HG03280 (cell line): ENCODE results near the gene CD7.

Experiments
- ATAC-seq: cut with Tn5 transposase; IDR thresholded peaks from one replicate; pipeline ENCODE4 v1.9.1; 2021; ENCODE audit warnings: mild to moderate bottlenecking, moderate library complexity; ENCODE audit not compliant: unreplicated experiment

CD7 gene

DNA sequence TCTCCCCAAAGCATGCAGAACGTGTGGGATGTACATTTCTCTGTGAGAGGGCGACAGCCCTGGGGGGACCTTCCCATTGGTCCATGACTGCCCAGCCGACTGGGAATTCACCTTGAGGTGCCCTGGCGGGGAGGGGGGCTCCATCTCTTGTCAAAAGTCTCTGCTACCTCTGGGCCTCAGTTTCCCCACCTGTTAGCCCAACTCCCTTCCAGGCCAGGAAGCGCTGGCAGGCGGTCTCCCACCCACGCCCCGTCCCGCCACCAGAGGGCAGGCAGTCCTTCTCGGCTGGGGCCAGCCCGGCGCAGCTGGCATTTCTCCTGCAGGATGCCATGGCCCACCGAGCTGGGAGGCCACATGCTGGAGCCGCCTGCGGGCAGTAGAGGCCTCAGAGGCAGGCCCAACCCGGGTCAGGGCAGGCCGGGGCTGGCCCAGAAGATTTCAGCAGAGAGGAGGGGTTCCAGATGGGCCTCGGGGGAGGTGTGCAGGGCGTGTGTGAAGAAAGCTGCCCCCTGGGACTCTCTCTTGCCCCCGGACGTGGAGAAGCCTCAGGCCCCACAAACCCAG lies 16.6 kb downstream of the CD7 start:
- no peak for ATAC-seq

DNA sequence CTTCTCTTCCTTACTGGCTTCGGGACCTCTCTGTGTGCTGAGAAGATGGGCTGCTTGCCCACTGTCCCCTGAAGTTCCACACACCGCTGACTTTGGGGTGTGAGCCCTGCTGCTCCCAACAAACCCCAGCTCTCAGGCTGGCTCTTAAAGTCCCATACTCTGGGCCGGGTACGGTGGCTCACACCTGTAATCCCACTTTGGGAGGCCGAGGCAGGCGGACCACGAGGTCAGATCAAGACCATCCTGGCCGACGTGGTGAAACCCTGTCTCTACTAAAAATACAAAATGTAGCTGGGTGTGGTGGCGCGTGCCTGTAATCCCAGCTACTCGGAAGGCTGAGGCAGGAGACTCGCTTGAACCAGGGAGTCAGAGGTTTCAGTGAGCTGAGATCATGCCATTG lies 17.2 kb downstream of the CD7 start:
- no peak for ATAC-seq

DNA sequence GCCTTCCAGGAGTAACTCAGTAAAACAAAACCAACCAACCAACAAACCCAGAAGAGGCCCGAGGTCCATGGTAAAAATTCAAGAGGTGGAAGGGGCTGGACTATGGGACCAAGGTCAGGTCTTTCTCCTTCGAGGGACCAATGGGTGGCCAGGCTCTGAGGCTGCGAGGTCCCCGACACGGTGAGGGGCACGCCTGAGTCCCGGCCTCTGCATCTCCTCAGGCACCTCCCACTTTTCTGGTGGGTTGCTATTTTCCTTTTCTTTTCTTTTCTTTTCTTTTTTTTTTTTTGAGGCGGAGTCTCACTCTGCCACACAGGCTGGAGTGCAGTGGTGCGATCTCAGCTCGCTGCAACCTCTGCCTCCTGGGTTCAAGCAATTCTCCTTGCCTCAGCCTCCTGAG lies 18.0 kb downstream of the CD7 start:
- no peak for ATAC-seq

DNA sequence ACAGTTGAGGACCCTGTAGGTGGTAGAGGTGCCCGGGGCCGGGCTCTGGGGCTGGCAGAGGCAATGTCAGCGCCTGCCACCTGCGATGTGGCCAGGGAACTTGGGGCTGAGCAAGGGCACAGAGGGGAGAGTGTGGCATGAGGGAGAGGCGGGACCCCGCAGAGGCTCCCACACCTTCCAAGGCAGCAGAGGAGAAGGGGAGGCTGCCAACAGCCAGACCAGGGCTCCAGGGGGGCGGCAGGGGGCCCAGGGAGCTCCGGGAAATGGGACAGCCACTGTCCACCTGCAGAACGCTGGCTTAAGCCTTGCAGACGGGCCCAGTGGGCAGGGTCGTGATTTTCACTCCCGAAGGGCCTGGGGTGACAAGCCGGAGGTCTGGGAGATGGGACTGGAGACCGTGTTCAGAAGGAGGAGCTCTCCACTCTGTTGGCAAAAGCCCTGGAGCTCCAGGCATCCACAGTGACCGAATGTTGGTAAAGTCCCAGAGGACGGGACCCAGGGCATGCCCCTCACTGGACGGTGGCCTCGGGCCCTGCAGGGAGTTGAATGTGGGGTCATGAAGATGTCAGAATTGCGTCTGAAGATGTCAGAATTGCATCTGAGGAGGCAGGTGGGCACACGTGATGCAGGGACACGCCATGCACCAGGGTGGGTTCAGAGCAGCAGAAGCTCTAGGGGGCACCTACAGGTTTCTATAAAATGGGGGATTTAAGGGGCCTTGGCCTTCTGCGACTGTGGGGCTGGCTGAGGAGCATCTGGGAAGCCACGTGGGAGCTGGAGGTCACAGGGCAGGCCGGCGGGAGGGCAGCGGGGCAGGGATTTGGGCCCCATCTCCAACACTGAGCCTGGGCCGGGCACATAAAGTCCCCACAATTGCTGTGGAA lies 18.6 kb downstream of the CD7 start:
- ATAC-seq = no peak

DNA sequence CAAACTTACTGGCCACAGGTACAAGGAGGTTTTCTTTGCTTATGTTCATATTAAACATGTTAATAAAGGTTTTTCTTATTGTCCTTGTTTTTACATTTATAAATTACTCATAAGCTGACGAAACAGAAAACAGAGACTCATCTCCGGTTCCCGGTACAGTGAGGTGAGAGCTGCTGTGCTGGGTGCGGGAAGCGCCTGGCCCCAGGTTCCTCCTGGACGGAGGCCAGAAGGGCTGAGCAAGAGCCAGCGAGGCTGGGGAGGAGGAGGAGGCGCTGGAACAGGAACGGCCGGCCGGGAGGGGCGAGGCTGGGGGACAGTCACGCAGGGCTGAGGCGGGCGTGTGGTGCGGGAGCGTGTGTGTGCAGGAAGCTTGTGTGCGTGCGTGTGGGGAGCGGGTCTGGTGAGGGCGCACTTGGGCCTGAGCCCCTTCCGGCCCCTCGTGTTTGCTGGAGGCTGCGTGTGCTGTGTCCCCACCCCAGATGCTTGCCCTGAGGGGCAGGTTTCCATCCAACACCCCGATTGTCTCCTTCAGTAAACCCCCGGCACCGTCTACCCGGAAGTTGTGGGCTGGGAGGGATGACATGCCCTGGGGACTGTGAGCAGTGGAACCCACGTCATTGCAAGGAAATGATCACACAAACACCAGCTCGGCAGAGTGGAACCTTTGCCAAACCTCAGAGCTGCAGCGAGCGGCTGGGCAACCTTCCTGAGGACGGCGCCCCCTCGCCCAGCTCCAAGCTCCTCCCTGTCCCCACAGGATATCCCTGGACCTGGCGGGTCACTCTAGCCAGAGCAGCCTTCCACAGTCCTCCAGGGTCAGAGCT lies 19.5 kb downstream of the CD7 start:
- peak; percentile 44 for ATAC-seq

DNA sequence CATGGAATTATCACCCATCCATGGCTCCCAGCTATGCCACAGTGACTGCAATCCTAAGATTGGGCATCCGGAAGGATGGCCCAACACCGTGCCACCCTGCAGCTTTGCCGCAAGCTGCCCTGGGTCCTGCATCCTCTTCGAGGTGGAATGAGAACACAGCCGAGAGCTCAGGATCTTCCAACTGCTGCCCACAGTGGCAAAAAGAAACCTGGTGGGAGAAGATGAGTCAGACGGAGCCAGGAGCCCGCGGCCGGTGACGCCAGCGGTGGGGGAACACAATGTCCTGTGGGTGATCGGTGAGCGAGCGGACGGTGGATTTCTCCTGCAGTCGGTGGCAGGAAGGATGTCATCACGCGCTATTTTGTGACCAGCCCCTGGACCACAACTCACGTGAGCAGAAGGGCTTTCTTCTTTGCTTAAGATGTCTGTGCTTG lies 20.1 kb downstream of the CD7 start:
- ATAC-seq = no peak

DNA sequence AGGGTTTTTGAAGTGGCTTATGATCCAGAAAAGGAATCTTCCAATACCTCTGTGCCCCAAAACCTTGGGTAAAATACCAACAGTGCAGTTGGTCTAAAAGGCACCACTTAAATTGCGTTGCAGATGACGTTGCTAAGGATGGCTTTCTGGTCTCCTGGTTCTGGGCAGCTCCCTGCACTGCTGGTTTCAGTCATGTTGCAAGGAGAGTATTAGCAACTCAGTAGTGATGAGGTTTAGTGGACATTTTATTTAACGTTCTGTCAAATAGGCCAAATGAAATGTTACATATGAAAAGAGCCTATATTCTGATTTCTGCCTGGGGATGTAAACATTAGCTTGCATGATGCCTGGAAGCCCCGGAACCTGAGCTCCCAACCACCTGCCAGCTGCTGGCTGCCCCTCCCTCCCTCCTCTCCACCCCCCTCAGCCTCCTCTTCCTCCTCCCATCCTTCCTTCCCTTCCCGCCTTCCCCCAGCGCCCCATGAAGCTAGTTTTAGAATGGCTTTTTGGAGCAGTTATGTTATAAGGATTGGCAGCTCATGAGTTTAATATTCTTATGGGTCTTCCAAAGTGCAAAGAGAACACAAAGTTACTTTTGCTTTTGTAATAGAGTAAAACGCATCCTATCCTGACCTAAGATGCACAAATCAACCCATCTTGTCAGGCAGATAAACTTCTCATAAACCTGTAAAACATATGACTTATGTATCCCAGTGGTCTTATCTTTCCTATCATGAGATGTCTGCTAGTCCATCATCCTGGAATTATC lies 20.7 kb downstream of the CD7 start:
- no peak for ATAC-seq

DNA sequence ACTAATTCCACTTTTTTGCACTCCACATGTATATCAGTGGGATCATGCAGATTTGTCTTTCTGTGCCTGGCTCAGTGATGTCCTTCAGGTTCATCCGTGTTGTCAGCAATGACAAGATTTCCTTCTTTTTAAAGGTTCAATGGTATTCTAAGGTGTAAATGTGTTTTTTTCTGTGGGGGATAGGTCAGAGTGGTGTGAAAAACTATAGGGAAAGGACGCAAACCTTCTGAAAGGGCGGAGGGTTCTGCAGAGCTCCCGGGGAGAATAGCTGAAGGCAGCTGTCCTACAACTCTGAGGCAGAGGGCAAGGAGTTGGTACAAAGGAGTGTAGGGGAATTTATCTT lies 22.0 kb downstream of the CD7 start:
- ATAC-seq = no peak

DNA sequence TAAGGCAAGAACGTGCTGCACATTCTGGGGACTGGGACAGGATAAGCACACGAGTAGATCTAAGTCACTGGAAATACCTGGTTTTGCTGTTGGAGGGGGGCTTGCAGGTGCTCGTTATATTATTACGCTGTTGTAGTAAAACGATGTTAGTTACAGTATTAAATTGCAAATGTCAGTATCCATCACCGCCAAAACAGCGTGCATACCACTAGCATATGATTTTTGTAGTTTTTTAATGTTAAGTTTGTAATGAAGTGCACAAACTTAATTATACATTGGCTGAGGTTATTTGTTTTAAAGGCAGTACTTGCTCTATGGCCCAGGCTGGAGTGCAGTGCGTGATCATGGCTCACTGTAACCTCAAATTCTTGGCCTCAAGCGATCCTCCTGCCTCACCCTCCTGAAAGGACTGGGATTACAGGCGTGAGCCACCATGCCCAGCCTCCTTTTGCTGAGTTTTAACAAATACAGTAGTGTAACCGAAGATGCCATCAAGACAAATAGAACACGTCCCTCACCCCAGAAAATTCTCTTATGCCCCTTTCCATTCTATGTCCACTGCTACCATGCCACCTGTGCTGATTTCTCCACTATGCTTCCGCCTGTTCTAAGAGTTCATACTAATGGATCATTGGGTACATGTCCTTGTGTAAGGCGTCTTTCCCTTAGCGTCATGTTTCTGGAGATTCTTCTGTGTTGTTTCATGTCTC lies 23.2 kb downstream of the CD7 start:
- ATAC-seq = no peak

DNA sequence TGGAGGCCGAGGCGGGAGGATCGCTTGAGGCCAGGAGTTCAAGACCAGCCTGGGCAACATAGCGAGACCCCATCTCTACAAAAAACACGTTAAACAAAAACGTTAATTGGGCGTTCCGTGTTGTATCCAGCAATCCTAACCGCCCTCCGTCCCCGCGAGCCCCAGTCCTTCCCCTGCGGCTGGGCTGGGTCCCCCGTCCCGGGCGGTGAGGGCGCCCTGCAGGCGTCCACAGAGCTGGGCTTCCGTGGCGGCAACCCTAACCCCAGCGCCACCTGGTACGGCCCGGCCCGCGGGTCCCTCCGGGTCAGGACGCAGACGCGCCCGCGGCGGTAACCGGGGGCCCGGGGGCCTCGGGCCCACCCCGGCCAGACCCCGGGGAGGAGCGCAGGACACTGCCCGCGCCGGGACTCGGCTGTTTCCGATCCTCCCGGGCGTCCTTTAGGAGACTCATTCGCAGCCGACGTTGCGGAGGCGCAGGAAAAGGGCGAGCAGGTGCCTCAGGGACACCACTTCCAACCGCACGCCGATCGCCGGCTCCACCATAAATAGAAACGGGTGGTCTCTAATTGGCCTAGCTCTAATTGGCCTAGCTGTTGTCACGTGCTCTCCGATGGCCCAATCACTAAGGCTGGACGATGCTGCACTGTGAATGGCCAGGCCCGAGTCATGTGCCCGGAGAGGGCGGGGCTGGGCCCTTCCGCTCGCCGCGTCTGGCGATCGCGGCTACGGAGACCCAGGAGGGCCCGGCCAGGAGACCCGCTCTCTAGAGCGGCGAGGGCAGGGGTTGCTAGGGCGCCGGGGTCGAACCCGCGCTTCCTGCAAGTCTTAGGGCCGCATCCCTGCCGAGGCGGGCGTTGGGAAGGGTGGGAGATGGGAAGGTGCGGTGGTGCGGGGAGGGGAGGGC lies 24.9 kb downstream of the CD7 start:
- ATAC-seq = peak; percentile 98

DNA sequence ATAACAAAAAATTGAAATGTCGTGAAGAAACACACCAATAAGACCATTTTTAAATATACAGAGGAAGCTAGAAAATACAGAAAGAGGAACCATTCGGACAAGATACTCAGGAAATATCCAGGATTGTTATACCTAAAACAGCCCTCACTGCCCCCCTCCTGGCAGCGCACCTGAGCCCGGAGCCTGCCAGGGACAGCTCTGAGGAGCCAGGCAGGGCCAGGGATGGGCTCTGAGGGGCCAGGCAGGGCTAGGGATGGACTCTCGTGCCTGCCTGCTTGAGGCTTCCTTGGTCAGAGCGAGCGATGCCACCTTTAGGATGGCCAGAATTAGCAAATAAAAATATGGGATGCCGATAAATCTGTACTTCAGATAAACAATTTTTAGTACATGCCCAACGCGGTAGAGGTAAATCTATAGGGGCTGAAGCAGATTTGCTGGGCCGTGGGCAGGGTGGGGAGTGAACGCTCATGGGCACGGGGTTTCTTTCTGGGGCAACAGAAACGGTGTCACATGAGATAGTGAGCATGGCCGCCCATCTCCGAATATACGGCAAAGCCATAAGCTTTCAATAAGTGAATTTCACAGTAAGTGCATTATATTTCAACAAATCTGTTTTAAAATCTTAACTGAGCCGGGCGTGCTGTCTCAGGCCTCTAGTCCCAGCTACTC lies 25.7 kb downstream of the CD7 start:
- no peak for ATAC-seq

DNA sequence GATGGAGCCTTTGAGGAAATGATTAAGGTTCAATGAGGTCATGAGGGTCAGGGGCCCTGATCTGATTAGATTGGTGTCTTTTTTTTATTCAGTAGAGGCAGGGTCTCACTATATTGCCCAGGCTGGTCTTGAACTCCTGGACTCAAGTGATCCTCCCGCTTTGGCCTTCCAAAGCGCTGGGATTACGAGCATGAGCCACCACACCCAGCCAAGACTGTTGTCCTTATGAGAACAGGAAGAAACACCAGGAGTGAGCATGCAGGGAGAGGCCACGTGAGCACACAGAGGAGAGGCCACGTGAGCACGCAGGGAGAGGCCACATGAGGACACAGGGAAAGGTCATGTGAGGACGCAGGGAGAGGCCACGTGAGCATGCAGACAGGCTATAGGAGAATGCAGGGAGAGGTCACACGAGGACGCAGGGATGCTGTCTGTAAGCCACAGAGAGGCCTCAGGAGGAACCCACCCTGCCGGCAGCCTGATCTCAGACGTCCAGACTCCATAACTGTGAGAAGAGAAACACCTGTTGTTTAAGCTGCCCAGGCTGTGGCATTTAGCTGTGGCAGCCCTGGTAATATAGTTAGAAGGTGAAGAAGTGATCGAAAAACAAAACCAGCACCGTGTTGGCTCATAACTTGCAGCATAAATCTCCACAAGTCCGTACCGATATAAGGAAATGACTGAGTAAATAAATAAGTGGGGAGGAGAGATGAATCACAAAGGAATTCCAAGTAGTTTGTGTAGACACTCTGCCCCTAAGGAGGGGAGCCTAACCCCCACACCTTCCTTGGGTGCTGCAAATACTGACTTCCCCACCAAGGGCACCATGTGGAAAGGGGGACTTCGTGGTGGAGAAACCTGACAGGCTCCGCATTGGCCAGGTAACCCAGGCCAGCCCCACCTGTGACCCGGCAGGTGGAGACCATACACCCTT lies 29.3 kb downstream of the CD7 start:
- ATAC-seq = no peak

DNA sequence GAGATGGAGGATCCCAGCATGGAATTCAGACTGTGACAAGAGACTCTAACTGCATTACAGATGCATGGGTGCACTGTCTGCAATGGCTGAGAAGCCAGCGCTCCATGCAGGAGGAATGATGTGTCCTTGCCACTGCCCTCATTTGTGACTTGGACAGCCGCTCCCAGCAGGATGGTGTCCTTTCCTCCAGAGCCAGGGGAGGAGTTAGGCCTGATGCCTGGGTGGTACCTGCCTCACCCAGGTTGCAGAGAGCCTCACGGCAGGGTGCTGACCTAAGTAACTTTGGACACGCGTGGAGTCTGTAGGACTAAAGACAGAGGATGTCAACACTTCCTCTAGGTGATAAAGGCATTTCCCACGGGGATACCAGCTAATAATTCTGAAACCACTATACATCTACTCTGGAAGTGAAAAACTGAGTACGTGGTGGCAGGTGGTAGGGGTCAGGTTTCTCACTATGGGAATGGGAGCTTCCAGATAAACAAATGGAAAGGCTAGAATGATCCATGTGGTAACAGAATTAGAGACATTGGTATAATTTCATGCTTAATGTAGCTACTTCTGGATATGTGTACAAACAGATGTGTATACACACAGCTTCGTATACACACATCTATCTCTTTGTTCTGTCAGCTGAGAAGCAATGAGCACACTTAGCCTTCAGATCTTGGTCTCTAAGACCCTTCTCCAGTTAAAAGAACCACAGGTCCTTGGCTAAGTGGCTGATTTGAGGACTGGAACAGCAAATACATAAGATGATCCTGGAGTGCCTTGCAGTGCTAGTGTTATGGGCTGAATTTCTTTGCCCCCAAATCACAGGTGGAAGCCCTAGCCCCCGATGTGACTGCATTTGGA lies 30.2 kb downstream of the CD7 start:
- no peak for ATAC-seq

DNA sequence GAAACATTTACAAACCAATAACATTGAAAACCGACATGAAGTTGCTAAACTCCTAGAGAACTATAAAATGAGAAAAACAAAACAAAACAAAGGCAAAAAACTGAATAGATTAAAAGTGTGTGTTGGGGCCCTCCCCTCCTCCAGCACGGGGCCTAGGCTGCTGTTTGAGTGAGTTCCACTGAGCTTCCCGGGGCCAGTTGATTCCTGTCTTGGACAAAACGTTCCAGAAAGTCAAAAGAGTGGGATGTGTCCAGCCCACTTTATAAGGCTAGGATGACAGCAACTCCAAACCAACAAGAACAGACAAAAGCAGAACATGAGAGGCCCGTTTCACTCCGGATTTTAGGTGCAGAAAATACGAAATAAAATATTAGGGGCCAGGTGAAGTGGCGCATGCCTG lies 32.3 kb downstream of the CD7 start:
- ATAC-seq = no peak

DNA sequence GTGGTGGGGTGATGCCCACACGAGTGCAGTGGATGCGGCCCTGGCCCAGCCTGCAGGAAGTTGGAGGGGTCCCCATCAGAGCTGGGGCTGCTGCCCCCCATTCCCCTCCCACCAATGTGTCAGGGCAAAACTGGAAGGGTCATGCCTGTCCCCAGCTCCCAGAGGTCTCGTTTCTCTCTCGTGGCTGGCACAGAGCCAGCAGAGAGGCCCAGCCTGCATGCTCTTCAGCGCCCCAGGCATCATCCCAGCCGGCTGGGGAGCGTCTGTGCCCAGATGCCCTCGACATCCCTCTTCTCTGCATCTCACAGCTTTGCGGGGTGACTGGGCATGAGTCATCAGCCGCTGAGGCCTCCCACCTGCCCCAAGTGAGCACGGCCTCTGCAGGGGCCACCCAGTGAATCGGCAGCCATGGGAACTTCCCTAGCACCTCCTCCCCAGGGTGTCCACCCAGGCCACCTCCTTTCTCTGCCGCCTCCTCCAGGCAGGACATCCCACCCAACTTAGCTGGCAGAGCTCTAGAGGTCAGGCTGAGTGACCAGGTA lies 34.1 kb downstream of the CD7 start:
- no peak for ATAC-seq
